Superior temporal gyrus (tissue), 1 donor: ENCODE data around the gene EXOC4.
"Not testable (repeated sequence)": the region's sequence is repeated elsewhere in the genome, so short reads cannot be mapped to it uniquely, and the experiment has no call there.

Experiments
- DNase-seq: peaks from one replicate; pipeline ENCODE4 v3.0.0-alpha.2; 2016; ENCODE audit errors: extremely low spot score

The EXOC4 gene

GRCh38 chr7:133978502-133979295 lies 725.8 kb downstream of the EXOC4 start:
- no peak for DNase-seq

GRCh38 chr7:133980804-133981203 lies 727.9 kb downstream of the EXOC4 start:
- no peak for DNase-seq

- DNase-seq = no peak
Observed at GRCh38 chr7:133983685-133984419, 731.0 kb downstream of the EXOC4 start.

GRCh38 chr7:133985300-133985699 lies 732.4 kb downstream of the EXOC4 start:
- DNase-seq = no peak

GRCh38 chr7:133987582-133987981 lies 734.7 kb downstream of the EXOC4 start:
- no peak for DNase-seq

GRCh38 chr7:133993547-133993946 lies 740.7 kb downstream of the EXOC4 start:
- no peak for DNase-seq

- not testable (repeated sequence) for DNase-seq
Observed at GRCh38 chr7:133994100-133994499, 741.2 kb downstream of the EXOC4 start.

GRCh38 chr7:133997463-133997862 lies 744.6 kb downstream of the EXOC4 start:
- DNase-seq = no peak

GRCh38 chr7:133999178-133999577 lies 746.3 kb downstream of the EXOC4 start:
- no peak for DNase-seq

GRCh38 chr7:134004829-134005505 lies 752.1 kb downstream of the EXOC4 start:
- DNase-seq = no peak

GRCh38 chr7:134009314-134010110 lies 756.6 kb downstream of the EXOC4 start:
- DNase-seq = no peak

GRCh38 chr7:134013249-134013648 lies 760.4 kb downstream of the EXOC4 start:
- no peak for DNase-seq

GRCh38 chr7:134014935-134015334 lies 762.1 kb downstream of the EXOC4 start:
- no peak for DNase-seq

GRCh38 chr7:134016223-134016941 lies 763.5 kb downstream of the EXOC4 start:
- DNase-seq = peak; percentile 77

GRCh38 chr7:134016942-134017303 lies 764.0 kb downstream of the EXOC4 start:
- no peak for DNase-seq

- DNase-seq = peak; percentile 67
Observed at GRCh38 chr7:134018306-134018705, 765.4 kb downstream of the EXOC4 start.

GRCh38 chr7:134019251-134019650 lies 766.4 kb downstream of the EXOC4 start:
- DNase-seq = no peak

- no peak for DNase-seq
Observed at GRCh38 chr7:134021836-134022235, 769.0 kb downstream of the EXOC4 start.

GRCh38 chr7:134022286-134022911 lies 769.5 kb downstream of the EXOC4 start:
- no peak for DNase-seq

GRCh38 chr7:134024739-134025138 lies 771.9 kb downstream of the EXOC4 start:
- no peak for DNase-seq

GRCh38 chr7:134028853-134029252 lies 776.0 kb downstream of the EXOC4 start:
- DNase-seq = no peak
